ENCODE measurements around the gene TEX101. TPM values are rescaled to one million over a fixed set of nuclear protein-coding genes. Genes with fewer than 3 reads are reported as not detected.

TEX101 gene
- total RNA-seq, 1 donor from 2014 or later, result not detected

- TF ChIP-seq CTCF (conservative IDR thresholded peaks at IDR 0.05; ENCODE audit: low read depth, low read length), result no peak
- peak overlapping the region; percentile 82 for H3K4me3 ChIP-seq (ENCODE audit: low read depth, low read length)
- DNase-seq (ENCODE audit: low read depth), result peak; percentile 39
Measured at GRCh38 chr19:43463381-43464133, 48.9 kb downstream of the TEX101 start.

GRCh38 chr19:43464134-43464775 lies 49.6 kb downstream of the TEX101 start:
- TF ChIP-seq CTCF (conservative IDR thresholded peaks at IDR 0.05; ENCODE audit: low read depth, low read length), result no peak
- H3K4me3 ChIP-seq (ENCODE audit: low read depth, low read length), result peak overlapping the region; percentile 82
- no peak for DNase-seq (ENCODE audit: low read depth)

DNA sequence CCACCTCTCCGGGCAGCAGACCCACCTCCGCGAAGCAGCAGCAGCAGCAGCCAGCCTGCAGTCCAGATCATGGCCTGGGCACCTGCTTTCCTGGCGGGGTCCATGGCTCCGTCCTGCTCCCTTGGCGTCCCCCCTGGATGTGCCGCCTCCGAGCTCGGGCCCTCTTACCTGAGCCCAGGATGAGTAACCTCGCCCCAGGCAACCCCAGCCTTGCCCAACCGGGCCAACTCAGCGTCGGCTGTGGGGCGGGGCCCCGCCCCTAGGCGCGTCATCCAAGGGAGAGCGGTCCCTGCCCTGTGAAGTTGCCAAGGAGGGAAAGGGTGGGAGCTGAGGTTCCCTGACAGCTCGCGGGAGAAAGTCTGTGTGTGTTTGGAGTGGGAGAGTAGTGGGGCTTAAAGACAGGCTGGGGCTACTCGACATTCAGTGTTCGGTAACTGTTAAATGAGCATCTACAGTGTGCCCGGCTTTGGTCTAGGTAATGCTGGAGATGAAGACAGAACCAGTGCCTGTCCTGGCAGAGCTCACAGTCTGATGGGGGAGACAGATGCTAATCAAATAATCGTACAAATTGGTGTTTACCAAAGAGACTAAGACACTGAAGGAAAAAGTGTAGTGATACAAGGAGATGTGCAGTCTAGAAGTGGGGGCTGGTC lies 50.9 kb downstream of the TEX101 start, which contains the start of gene LYPD3:
LYPD3 (minus strand) TSS at position 141 of the 653 bp plus-strand sequence; CDS start at position 104, 37 bp downstream.
- no peak for TF ChIP-seq CTCF (conservative IDR thresholded peaks at IDR 0.05; ENCODE audit: low read depth, low read length)
- no peak for DNase-seq (ENCODE audit: low read depth)
- H3K4me3 ChIP-seq (ENCODE audit: low read depth, low read length), result peak within 1 kb of the TSS; percentile 82

DNA sequence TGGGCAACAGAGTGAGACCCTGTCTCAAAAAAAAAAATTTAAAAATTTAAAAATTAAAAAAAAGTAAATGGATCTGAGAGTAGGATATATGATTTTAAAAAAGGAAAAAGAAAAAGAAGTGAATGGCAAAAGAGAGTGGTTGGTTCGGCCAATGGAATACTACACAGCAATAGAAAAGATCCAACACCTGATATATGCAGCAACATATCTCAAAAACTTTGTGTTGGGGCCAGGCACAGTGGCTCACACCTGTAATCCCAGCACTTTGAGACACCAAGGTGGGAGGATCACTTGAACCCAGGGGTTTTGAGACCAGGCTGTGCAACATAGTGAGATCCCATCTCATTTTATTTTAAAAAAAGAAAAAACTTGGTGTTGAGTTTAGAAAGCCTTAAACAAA lies 52.1 kb downstream of the TEX101 start:
- TF ChIP-seq CTCF (conservative IDR thresholded peaks at IDR 0.05; ENCODE audit: low read depth, low read length), result no peak
- no peak overlapping the region for H3K4me3 ChIP-seq (ENCODE audit: low read depth, low read length)
- DNase-seq (ENCODE audit: low read depth), result no peak

DNA sequence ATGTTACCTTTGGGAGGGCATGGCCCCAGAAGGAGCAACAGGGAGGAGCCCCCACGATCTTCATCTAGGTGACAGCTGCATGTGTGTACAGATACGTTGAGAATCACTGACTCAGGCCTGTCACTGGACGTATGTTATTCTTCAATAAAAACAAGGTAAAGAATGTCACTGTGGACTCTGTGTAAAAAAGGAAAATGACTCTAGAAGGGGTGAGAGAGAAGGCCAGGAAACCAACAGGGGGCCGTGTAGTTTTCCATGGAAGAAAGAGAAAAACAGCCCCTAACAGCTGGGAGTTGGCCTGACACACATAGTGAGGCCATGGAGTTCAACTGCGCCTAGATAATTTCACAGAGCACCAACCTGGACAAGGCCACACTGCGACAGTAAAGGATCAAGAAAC lies 52.6 kb downstream of the TEX101 start:
- no peak for TF ChIP-seq CTCF (conservative IDR thresholded peaks at IDR 0.05; ENCODE audit: low read depth, low read length)
- H3K4me3 ChIP-seq (ENCODE audit: low read depth, low read length), result no peak overlapping the region
- no peak for DNase-seq (ENCODE audit: low read depth)

DNA sequence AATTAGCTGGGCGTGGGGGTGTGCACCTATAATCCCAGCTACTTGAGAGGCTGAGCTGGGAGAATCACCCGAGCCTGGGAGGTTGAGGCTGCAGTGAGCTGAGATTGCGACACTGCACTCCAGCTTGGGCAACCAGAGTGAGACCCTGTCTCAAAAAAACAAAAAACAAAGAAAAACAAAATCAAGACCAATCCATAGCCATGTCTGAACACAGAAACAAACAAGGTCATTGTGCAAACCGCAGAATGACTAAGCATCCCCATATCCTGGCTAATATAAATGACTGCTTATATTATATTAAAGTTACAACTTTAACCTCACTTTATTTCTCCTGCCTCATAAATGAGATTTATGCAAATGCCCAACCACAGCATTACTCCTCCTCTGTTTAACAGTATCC lies 53.0 kb downstream of the TEX101 start:
- no peak for DNase-seq (ENCODE audit: low read depth)
- no peak overlapping the region for H3K4me3 ChIP-seq (ENCODE audit: low read depth, low read length)
- TF ChIP-seq CTCF (conservative IDR thresholded peaks at IDR 0.05; ENCODE audit: low read depth, low read length), result no peak

Other genes starting within 250 kb of the TEX101 start
- gene PSG5, start 228.4 kb upstream of the TEX101 start, total RNA-seq, result 1.0 and 3.9 TPM in 2 replicates
- gene PSG4, start 209.3 kb upstream of the TEX101 start, total RNA-seq, result 3.6 TPM in 1 of 2 replicates, not detected in the other
- 0.43 and 1.3 TPM in 2 replicates for gene PSG9, start 145.4 kb upstream of the TEX101 start, total RNA-seq
- gene CD177, start 61.2 kb upstream of the TEX101 start, total RNA-seq, result 0.22 and 0.52 TPM in 2 replicates
- 0.98 and 1.6 TPM in 2 replicates for gene LYPD3, start 50.7 kb downstream of the TEX101 start, total RNA-seq
- 6.0 and 15.8 TPM in 2 replicates for gene PHLDB3, start 89.9 kb downstream of the TEX101 start, total RNA-seq
- gene ETHE1, start 112.3 kb downstream of the TEX101 start, total RNA-seq, result 55.9 and 76.0 TPM in 2 replicates
- gene ZNF575, start 118.3 kb downstream of the TEX101 start, total RNA-seq, result not detected in 2 replicates
- 31.4 and 42.9 TPM in 2 replicates for gene XRCC1, start 160.6 kb downstream of the TEX101 start, total RNA-seq
- 0.43 and 2.3 TPM in 2 replicates for gene PINLYP, start 160.9 kb downstream of the TEX101 start, total RNA-seq
- 20.8 and 21.3 TPM in 2 replicates for gene IRGQ, start 181.2 kb downstream of the TEX101 start, total RNA-seq
- gene ZNF576, start 181.7 kb downstream of the TEX101 start, total RNA-seq, result 6.9 and 10.9 TPM in 2 replicates
- gene SRRM5, start 197.2 kb downstream of the TEX101 start, total RNA-seq, result 0.12 TPM in 1 of 2 replicates, not detected in the other
- 36.7 and 60.7 TPM in 2 replicates for gene ZNF428, start 204.7 kb downstream of the TEX101 start, total RNA-seq
- 7.7 and 16.4 TPM in 2 replicates for gene CADM4, start 225.0 kb downstream of the TEX101 start, total RNA-seq

Data from epithelial cell of proximal tubule (primary cell).